Neural crest cell (in vitro differentiated cells): Measurements from ENCODE around the gene PNKP. TPM values are rescaled to one million over a fixed set of nuclear protein-coding genes. Genes with fewer than 3 reads are reported as not detected.

Source experiments
- DNase-seq: peaks from one replicate; pipeline ENCODE4 v3.0.0; 2021; ENCODE audit warnings: low read depth, mixed read lengths, low spot score
- H3K27ac Mint-ChIP-seq: one replicate; pipeline ENCODE4 v1.8.0; 2021; ENCODE audit warnings: mild to moderate bottlenecking, mixed read lengths; ENCODE audit not compliant: unreplicated experiment
- H3K27me3 Mint-ChIP-seq: 2 replicates; pipeline ENCODE4 v1.8.0; 2021; ENCODE audit warnings: low read depth, mild to moderate bottlenecking, mixed read lengths
- H3K36me3 Mint-ChIP-seq: 2 replicates; pipeline ENCODE4 v1.8.0; 2021; ENCODE audit warnings: low read depth, mild to moderate bottlenecking, mixed read lengths
- H3K4me1 Mint-ChIP-seq: 2 replicates; pipeline ENCODE4 v1.8.0; 2021; ENCODE audit warnings: mixed read lengths
- H3K4me3 Mint-ChIP-seq: one replicate; pipeline ENCODE4 v1.8.0; 2021; ENCODE audit warnings: mild to moderate bottlenecking, mixed read lengths
- H3K9me3 Mint-ChIP-seq: 2 replicates; pipeline ENCODE4 v1.8.0; 2021; ENCODE audit warnings: mixed read lengths
- total RNA-seq: library from RNA; stranded (reverse); gene quantifications from 2 replicates; pipeline ENCODE4 v1.2.1, GENCODE V29; 2021
- TF ChIP-seq, protein P1 (sequence below): fragments of 200-600 bp; sonication (generic); conservative IDR thresholded peaks from 2 replicates; pipeline ENCODE4 v1.5.0; 2021; ENCODE audit warnings: antibody characterized with exemption, mild to moderate bottlenecking

The PNKP gene
- total RNA-seq, 1 donor from 2014 or later: 135 TPM

DNA sequence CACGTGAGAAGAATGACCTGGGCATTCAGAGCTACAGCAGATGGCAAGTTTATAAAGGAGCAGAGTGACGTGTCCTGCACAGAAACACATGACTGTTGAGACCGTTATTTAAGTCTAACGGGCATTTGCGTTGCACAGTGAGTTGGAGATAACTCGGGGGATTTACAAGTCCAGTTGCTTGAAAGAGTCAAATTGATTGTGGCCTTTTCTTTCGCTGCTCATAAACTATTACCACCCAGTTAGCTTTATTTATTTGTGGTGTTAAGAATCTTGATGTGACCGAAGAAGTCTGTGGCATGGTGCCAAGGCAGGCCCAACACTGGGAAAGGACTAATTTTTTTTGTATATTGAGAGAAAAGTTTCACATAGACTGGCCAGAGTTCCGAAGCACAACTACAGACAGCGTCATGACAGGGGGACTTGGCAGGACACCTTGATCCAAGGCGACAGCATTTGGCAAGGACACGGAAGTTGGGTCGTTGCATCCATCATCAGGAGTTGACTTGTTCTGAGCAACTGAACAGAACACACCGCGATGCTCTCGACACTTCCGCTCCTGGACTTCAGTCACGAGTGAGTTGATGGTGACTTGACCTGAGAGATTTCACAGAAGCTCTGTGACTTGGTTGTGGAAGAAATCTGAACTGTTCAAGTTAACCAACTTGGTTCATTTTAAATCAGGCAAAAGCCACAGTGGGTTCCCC is 28.3 kb downstream of the PNKP start:
- no peak for DNase-seq
- TF ChIP-seq, protein P1, sequence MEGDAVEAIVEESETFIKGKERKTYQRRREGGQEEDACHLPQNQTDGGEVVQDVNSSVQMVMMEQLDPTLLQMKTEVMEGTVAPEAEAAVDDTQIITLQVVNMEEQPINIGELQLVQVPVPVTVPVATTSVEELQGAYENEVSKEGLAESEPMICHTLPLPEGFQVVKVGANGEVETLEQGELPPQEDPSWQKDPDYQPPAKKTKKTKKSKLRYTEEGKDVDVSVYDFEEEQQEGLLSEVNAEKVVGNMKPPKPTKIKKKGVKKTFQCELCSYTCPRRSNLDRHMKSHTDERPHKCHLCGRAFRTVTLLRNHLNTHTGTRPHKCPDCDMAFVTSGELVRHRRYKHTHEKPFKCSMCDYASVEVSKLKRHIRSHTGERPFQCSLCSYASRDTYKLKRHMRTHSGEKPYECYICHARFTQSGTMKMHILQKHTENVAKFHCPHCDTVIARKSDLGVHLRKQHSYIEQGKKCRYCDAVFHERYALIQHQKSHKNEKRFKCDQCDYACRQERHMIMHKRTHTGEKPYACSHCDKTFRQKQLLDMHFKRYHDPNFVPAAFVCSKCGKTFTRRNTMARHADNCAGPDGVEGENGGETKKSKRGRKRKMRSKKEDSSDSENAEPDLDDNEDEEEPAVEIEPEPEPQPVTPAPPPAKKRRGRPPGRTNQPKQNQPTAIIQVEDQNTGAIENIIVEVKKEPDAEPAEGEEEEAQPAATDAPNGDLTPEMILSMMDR: no peak
- Mint-ChIP-seq H3K27ac (no peak overlapping the region), H3K27me3 (no peaks in the 10 kb centered on the region), H3K4me3 (no peak overlapping the region), H3K9me3 (no peaks in the 10 kb centered on the region), H3K36me3 (peaks cover 23% of the 10 kb centered on the region), H3K4me1 (peaks cover 5% of the 10 kb centered on the region)

DNA sequence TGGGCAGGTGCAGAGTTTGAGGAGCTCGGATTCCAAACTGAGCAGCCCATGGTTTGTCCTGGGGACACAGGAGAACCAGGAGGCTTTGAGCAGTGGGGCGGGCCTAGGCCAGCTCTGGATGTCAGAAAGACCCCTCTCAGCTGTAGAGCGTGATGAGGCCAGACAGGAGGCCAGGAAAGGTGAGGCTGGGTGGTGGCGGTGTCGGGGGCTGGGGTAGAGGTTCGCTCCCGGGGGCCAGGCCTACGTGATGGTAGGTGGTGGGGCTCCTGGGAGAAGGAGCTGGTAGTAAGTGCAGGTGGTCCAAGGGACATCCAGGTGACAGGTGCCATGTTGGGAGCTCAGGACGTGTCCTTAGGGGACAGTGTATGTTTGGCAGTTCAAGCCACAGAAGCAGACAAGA is 30.0 kb downstream of the PNKP start:
- Mint-ChIP-seq H3K4me3 (no peak overlapping the region), H3K27me3 (no peaks in the 10 kb centered on the region), H3K36me3 (peaks cover 23% of the 10 kb centered on the region), H3K27ac (peak overlapping the region; percentile 35), H3K4me1 (peaks cover 5% of the 10 kb centered on the region), H3K9me3 (no peaks in the 10 kb centered on the region)
- no peak for DNase-seq
- TF ChIP-seq, protein P1: no peak

DNA sequence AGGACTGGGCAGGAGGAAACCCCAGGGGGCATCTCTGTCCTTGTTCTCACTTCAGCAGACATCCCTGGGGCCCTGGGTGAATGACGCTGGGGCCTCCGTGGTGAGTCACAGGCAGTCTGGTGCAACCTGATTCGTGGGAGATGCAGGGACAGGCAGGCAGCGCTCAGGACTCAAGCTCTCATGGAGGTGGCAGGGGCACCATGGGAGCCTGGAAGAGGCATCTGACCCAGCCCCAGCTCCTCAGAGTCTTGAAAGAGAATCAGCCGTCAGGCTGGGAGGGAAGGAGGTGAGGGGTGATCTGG is 30.4 kb downstream of the PNKP start:
- Mint-ChIP-seq H3K9me3 (no peaks in the 10 kb centered on the region), H3K4me1 (peaks cover 5% of the 10 kb centered on the region), H3K27ac (peak overlapping the region; percentile 35), H3K27me3 (no peaks in the 10 kb centered on the region), H3K4me3 (no peak overlapping the region), H3K36me3 (peaks cover 23% of the 10 kb centered on the region)
- TF ChIP-seq, protein P1: no peak
- no peak for DNase-seq

DNA sequence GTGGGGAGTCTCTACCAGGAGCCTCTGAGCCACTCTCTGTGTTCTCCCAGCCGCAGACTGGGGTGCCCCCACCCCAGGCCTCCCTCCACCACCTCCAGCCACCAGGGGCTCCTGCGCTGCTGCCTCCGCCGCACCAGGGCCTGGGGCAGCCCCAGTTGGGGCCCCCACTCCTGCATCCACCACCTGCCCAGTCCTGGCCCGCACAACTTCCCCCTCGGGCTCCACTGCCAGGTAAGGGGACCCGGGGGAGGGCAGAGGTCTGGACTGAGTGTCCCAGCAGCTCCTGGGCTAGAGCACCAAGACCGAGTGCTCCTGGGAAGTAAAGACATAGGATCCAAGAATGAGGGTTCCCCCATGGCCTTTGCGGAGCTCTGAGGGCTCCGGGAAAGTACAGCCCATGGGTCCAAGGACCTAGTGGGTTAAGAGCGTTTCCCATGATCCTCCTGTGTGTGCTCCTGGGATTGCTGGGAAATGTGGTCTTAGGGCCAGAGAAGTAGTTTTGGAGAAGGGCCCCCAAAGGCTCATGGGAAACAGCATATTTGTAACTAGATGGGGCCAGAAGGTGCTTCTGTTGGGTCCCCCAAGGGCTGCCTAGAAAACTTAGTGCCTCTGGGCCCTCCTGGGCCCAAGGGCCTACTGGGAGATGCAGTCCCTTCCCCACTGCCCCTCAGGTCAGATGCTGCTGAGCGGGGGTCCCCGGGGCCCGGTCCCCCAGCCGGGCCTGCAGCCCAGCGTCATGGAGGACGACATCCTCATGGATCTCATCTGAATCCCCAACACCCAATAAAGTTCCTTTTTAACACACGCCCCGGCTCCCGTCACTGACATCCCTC is 31.0 kb downstream of the PNKP start:
- no peak overlapping the region for H3K4me3 Mint-ChIP-seq
- H3K36me3 Mint-ChIP-seq: peaks cover 23% of the 10 kb centered on the region
- H3K4me1 Mint-ChIP-seq: peaks cover 5% of the 10 kb centered on the region
- TF ChIP-seq, protein P1: no peak
- H3K9me3 Mint-ChIP-seq: no peaks in the 10 kb centered on the region
- H3K27ac Mint-ChIP-seq: no peak overlapping the region
- no peaks in the 10 kb centered on the region for H3K27me3 Mint-ChIP-seq
- DNase-seq: no peak

DNA sequence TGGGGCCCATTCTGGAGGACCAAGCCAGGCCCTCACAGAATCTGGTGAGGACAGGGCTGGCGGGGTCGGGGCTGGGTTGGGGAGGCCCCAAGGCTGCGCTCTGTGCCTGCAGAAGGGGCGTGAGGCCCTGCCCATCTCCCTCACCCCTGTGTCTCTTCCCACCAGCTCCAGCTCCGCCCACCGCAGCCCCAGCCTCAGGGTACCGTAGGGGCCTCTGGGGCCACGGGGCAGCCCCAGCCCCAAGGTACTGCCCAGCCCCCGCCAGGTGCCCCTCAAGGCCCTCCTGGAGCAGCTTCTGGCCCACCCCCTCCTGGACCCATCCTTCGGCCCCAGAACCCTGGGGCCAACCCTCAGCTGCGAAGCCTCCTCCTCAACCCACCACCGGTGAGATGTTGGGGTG is 31.8 kb downstream of the PNKP start:
- Mint-ChIP-seq H3K27ac (no peak overlapping the region), H3K27me3 (no peaks in the 10 kb centered on the region), H3K4me3 (no peak overlapping the region), H3K4me1 (peaks cover 4% of the 10 kb centered on the region), H3K36me3 (peaks cover 23% of the 10 kb centered on the region), H3K9me3 (no peaks in the 10 kb centered on the region)
- DNase-seq: no peak
- TF ChIP-seq, protein P1: no peak
